Kidney tubule cell (primary cell): ENCODE results near the gene ZCCHC17.
A peak's percentile ranks its signal among the peaks of the same experiment; 100 is the strongest.

Experiments used
- DNase-seq: peaks from one replicate; pipeline ENCODE4 v3.0.0-alpha.2; 2018; ENCODE audit warnings: low spot score

The ZCCHC17 gene

GRCh38 chr1:31396633-31397351 lies 100.0 kb downstream of the ZCCHC17 start:
- DNase-seq: peak; percentile 80

DNA sequence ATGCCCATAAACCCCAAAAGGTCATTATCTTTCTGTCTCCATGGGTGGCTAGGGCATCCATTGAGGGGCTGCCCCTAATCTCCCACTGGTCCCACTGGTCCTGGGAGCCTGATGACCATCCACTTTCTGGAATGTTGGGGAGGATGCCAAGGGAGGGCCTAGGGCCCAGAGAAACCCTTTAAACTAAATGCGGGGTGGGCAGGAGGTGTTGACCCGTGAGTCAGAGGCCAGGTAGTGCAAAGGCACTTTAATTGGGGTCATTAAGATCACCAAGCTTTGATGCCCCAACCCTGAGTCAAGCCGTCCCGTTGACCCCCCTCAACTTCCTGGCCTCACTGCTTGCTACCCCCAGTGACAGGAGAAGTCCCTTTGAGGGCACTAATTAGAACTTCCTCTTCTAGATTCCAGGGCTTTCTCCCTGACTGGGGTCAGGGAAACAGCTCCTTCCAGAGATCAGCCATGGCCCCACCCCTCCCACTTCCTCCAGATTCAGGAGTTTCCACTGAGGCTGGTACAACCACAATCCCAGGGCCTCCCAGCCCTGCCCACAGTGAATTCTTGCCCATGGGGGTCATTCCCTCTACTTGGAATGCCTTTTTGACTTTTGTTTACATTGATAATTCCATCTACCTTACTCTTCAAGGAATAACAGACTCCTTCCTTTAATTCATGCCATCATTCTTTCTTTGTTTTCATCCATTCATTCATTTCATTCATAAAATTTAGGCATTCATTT lies 100.7 kb downstream of the ZCCHC17 start:
- peak; percentile 65 for DNase-seq

GRCh38 chr1:31398246-31398645 lies 101.4 kb downstream of the ZCCHC17 start:
- no peak for DNase-seq

- DNase-seq: no peak
Measured at GRCh38 chr1:31399976-31400375, 103.1 kb downstream of the ZCCHC17 start.

- DNase-seq: no peak
Measured at GRCh38 chr1:31400393-31400792, 103.6 kb downstream of the ZCCHC17 start.

GRCh38 chr1:31401241-31401640 lies 104.4 kb downstream of the ZCCHC17 start:
- DNase-seq: no peak

DNA sequence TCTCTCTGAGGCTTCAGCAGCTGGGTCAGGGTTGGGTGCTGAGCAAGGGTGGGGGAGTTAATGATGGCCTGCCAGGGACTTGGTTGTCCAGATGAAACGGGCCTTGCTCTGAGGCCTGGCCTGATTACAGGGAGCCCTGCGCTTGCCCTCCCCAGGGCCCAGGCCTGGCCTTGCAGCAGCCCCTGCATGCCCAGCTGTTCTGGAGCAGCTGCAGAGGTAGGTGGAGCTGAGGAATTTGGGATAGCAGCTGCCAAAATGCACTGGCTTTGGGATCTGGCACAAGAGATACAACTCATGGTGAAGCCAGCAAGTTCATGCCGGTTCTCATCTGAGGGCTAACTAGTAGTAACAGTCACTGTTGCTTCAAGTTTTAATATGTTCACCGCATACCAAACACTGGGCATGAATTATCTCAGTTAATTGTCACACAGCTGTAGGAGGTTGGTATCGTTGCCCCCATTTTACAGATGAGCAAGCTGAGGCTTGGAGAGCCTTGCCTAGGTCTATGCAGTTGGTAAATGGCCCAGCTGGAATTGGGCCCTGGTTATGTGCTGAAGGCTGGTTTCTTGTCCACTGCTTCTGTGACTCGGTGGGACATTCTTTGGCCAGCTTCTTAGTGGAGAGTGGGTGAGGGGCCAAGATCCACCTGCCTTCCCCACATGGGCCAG lies 108.9 kb downstream of the ZCCHC17 start:
- no peak for DNase-seq

- DNase-seq: no peak
Measured at GRCh38 chr1:31407029-31407626, 110.3 kb downstream of the ZCCHC17 start.

DNA sequence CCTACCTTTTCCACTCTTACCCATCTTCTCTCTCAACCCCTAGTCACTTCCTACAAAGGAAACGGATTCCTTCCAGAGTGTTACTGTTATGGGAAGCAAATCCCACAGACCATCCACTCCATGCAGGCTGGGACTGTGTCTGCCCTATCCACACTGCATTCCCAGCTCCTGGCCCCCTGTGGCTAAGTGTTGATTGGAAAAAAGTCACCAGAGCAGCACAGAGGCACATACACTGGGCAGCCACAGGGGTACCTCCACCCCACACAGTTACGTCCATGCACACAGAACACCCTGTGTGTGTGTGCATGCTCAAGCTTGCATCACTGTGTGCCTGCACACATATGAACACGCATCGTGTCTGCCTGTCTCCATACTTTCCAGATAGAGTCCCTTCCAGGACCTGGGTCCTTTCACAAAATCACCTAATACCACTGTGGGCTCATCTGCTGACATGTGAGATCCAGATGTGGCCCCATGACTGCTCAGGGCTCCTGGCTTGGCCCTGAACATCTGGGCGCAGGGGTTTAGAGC lies 112.0 kb downstream of the ZCCHC17 start:
- DNase-seq: no peak

DNA sequence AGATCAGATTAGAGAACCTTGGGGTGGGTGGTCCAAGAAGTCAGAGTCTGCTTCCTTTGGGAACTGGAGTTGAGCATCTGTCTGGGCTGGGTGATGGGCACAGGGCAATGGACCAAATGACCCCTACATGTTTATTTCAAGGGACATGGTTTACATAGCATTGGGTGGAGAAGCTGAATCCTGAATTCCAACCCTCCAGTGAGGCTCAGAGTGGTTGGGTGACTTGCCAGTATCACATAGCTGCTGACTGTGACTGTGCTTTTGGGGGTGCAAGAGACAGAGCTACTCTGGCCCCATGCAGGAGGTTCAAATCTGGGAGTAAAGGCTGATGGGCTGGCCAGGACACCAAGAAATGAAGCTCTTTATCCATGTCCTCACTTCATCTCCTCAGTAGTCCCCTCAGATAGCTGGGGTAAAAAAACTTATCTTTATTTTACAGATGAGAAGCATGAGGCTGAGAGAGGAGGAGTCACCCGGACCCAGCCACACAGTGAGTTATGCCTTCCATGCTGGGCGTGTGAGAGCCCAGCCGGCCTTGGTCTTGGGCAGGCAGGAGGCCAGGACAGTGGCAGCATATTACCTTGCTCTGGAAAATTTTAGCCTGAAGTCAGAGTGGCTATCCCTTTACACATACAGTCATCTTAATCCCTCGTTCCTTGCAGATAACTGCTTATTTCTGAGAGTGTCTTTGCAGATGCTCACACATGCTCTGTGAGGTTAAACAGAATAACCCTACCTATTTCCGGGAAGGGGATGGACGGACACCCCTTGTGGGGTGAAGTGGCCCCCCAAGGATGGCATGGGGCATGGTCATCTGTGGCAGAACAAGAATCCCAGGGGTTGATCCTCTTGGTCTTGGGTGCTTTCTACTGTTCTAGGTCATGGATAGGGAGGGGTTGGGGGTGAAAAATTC lies 113.4 kb downstream of the ZCCHC17 start:
- no peak for DNase-seq

GRCh38 chr1:31410871-31411270 lies 114.0 kb downstream of the ZCCHC17 start:
- DNase-seq: peak; percentile 32

DNA sequence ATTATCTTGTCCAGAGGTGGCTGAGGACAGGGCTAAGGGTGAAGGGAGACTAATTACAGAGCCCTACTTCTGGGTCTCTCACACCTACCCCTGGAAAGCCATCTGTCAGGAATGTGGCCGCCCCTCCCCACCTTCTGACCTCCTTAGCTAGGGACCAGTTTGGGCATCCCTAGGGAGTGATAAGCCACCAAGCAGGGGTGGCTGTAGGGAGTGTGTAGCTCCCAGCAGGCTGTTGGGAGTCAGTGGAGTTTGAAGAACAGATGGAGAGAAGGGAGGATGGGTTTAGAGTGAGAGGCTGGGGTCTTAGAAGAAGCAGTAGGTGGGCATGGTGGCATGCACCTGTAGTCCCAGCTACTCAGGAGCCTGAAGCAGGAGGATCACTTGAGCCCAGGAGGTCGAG lies 115.4 kb downstream of the ZCCHC17 start:
- no peak for DNase-seq

- DNase-seq: peak; percentile 66
Measured at GRCh38 chr1:31412732-31413404, 116.0 kb downstream of the ZCCHC17 start, which contains the start of gene SERINC2. Gene SERINC2, plus strand, starts transcription at chr1:31413213. Its CDS starts 53 bp downstream, at chr1:31413266.

GRCh38 chr1:31413405-31414001 lies 116.7 kb downstream of the ZCCHC17 start:
- DNase-seq: peak; percentile 76
